Islet precursor cell (in vitro differentiated cells): ENCODE results near the gene ZNF362.

Source experiments
- DNase-seq: peaks from one replicate; pipeline ENCODE4 v3.0.0-alpha.2; 2018

The ZNF362 gene

DNA sequence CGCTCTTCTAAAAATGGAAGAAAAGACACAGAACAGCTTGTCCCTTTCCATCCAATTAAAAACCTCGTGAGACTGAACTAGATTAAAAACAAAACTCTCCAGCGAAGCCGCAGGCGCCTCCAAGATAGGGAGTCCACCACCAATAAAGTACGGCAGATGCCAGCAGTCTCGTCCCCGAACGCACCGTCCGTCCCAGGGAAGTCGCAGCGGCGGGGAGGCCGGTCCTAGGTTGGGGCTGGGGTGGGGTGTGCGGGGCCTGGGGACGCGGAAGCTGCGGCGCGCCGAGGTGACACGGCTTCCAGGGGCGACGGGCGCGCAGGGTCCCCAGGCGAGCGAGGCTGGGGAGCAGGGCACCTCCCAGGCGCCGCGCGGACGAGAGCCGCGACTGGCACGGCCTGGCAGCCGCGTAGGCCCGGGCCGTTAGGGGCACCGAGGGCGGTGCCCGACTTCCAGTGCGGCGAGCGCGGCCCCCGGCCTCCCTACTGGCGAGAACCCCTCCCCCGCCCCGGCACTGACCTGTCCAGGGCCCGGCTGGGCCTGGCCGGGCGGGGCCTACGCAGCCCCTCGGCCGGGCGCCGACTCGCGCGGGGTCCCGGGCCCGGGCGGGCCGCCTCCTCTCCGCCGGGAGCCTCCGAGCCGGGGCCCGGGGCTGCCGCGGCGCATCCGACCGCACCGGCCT lies 92.9 kb downstream of the ZNF362 start:
- DNase-seq: no peak

DNA sequence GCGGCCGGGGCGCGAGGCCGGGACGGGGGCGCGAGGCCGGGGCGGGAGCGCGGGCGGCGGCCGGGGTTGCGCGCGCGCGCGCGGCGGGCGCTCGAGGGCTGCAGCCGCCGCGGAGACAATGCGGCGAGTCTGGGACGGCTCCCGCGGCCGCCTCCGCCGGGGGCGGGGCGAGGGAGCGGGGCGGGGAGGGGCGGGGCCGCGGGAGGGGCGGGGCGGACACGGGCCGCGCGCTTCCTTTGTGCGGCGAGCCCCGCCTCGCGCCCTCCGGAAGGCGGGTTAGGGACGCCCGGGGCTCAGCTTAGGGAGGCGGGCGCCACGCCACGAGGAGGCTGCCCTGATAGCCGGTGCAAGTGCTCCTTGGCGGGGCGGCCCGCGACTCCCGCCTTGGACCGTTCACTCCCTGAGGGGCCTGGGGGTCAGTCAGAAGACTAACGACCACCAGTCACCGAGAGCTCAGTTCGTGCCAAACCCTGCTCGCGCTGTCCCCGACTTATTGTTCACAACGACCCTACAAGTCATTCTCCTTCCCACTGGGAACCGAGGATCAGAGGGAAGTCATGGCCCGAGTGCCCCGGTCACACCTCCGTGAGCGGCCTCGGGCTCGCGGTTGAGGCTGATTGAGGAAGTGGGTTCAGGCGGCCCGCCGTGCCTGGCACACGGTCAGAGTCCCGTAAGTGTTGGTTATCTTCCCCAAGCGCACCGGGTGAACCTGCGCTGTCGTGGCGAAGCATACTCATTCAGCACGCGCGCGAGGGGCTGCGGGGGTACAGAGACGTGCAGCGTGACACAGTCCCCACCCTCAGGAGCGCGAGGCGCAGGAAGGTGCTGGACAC lies 93.7 kb downstream of the ZNF362 start:
- DNase-seq: peak; percentile 91
